ENCODE data around the gene TOMM7. TPM values are rescaled to one million over a fixed set of nuclear protein-coding genes. Genes with fewer than 3 reads are reported as not detected.
A peak's percentile ranks its signal among the peaks of the same experiment; 100 is the strongest.
"Not testable (repeated sequence)": the region's sequence is repeated elsewhere in the genome, so short reads cannot be mapped to it uniquely, and the experiment has no call there.

Gene TOMM7
- total RNA-seq, 1 experiment from 2014 or later, result 141 TPM

- peaks cover 21% of the 10 kb centered on the region for H3K36me3 ChIP-seq
- no peak overlapping the region for H3K4me3 ChIP-seq
- H3K27me3 ChIP-seq, result no peaks in the 10 kb centered on the region
- no peaks in the 10 kb centered on the region for H3K9me3 ChIP-seq
- DNase-seq, result no peak
Observed at GRCh38 chr7:22808140-22808539, 14.5 kb downstream of the TOMM7 start.

- DNase-seq, result no peak
- no peak overlapping the region for H3K4me3 ChIP-seq
Observed at GRCh38 chr7:22806752-22807151, 15.9 kb downstream of the TOMM7 start.

GRCh38 chr7:22805227-22805626 is 17.4 kb downstream of the TOMM7 start:
- Histone ChIP-seq H3K4me3 (no peak overlapping the region), H3K27me3 (no peaks in the 10 kb centered on the region), H3K36me3 (no peaks in the 10 kb centered on the region), H3K9me3 (no peaks in the 10 kb centered on the region)
- DNase-seq, result no peak

More at GRCh38 chr7:22806752-22807151, 15.9 kb downstream of the TOMM7 start:
- H3K27me3 ChIP-seq, result no peaks in the 10 kb centered on the region
- peaks cover 7% of the 10 kb centered on the region for H3K36me3 ChIP-seq
- H3K9me3 ChIP-seq, result no peaks in the 10 kb centered on the region

- not testable (repeated sequence) for DNase-seq, H3K4me3 ChIP-seq, H3K27me3 ChIP-seq, H3K36me3 ChIP-seq, H3K9me3 ChIP-seq
Observed at GRCh38 chr7:22802831-22803230, 19.8 kb downstream of the TOMM7 start.

- no peaks in the 10 kb centered on the region for H3K36me3 ChIP-seq
Observed at GRCh38 chr7:22802426-22802825, 20.2 kb downstream of the TOMM7 start.

GRCh38 chr7:22801912-22802311 is 20.7 kb downstream of the TOMM7 start:
- Histone ChIP-seq H3K9me3 (no peaks in the 10 kb centered on the region), H3K36me3 (no peaks in the 10 kb centered on the region), H3K4me3 (no peak overlapping the region), H3K27me3 (no peaks in the 10 kb centered on the region)
- DNase-seq, result no peak

More at GRCh38 chr7:22802426-22802825, 20.2 kb downstream of the TOMM7 start:
- Histone ChIP-seq H3K9me3 (no peaks in the 10 kb centered on the region), H3K27me3 (no peaks in the 10 kb centered on the region), H3K4me3 (no peak overlapping the region)
- no peak for DNase-seq

GRCh38 chr7:22799633-22800032 is 23.0 kb downstream of the TOMM7 start:
- DNase-seq, result peak; percentile 47
- no peaks in the 10 kb centered on the region for H3K36me3 ChIP-seq
- H3K4me3 ChIP-seq, result no peak overlapping the region
- H3K27me3 ChIP-seq, result no peaks in the 10 kb centered on the region
- H3K9me3 ChIP-seq, result peaks cover 5% of the 10 kb centered on the region

GRCh38 chr7:22793593-22794462 is 28.8 kb downstream of the TOMM7 start:
- Histone ChIP-seq H3K4me3 (no peak overlapping the region), H3K36me3 (no peaks in the 10 kb centered on the region), H3K27me3 (no peaks in the 10 kb centered on the region), H3K9me3 (peaks cover 5% of the 10 kb centered on the region)
- DNase-seq, result no peak

- Histone ChIP-seq H3K36me3 (no peaks in the 10 kb centered on the region), H3K4me3 (no peak overlapping the region), H3K9me3 (peaks cover 7% of the 10 kb centered on the region), H3K27me3 (no peaks in the 10 kb centered on the region)
- DNase-seq, result peak; percentile 47
Observed at GRCh38 chr7:22791204-22792158, 31.2 kb downstream of the TOMM7 start.

GRCh38 chr7:22790640-22791039 is 32.0 kb downstream of the TOMM7 start:
- H3K27me3 ChIP-seq, H3K36me3 ChIP-seq, H3K4me3 ChIP-seq, H3K9me3 ChIP-seq: not testable (repeated sequence)
- DNase-seq, result peak; percentile 49

GRCh38 chr7:22787951-22788350 is 34.7 kb downstream of the TOMM7 start:
- no peaks in the 10 kb centered on the region for H3K27me3 ChIP-seq
- no peaks in the 10 kb centered on the region for H3K36me3 ChIP-seq
- peak; percentile 61 for DNase-seq
- H3K9me3 ChIP-seq, result peaks cover 5% of the 10 kb centered on the region
- H3K4me3 ChIP-seq, result no peak overlapping the region

- no peaks in the 10 kb centered on the region for H3K27me3 ChIP-seq
- DNase-seq, result no peak
- peaks cover 5% of the 10 kb centered on the region for H3K9me3 ChIP-seq
- no peak overlapping the region for H3K4me3 ChIP-seq
- no peaks in the 10 kb centered on the region for H3K36me3 ChIP-seq
Observed at GRCh38 chr7:22786290-22786932, 36.2 kb downstream of the TOMM7 start.

GRCh38 chr7:22784346-22784745 is 38.3 kb downstream of the TOMM7 start:
- Histone ChIP-seq H3K4me3 (no peak overlapping the region), H3K27me3 (no peaks in the 10 kb centered on the region), H3K9me3 (peaks cover 5% of the 10 kb centered on the region), H3K36me3 (no peaks in the 10 kb centered on the region)
- no peak for DNase-seq

- Histone ChIP-seq H3K4me3 (no peak overlapping the region), H3K27me3 (no peaks in the 10 kb centered on the region), H3K36me3 (no peaks in the 10 kb centered on the region), H3K9me3 (peaks cover 5% of the 10 kb centered on the region)
- DNase-seq, result no peak
Observed at GRCh38 chr7:22783421-22783820, 39.2 kb downstream of the TOMM7 start.

GRCh38 chr7:22782616-22783232 is 39.9 kb downstream of the TOMM7 start:
- peak; percentile 63 for DNase-seq
- no peaks in the 10 kb centered on the region for H3K27me3 ChIP-seq
- no peaks in the 10 kb centered on the region for H3K36me3 ChIP-seq
- peaks cover 1% of the 10 kb centered on the region for H3K9me3 ChIP-seq
- no peak overlapping the region for H3K4me3 ChIP-seq

GRCh38 chr7:22781230-22781711 is 41.4 kb downstream of the TOMM7 start:
- no peak overlapping the region for H3K4me3 ChIP-seq
- no peaks in the 10 kb centered on the region for H3K36me3 ChIP-seq
- no peaks in the 10 kb centered on the region for H3K27me3 ChIP-seq
- no peaks in the 10 kb centered on the region for H3K9me3 ChIP-seq
- DNase-seq, result peak; percentile 78
